Spleen (tissue), 11 donors: ENCODE data around the gene MSI2. TPM values are rescaled to one million over a fixed set of nuclear protein-coding genes. Genes with fewer than 3 reads are reported as not detected.

ENCODE experiments used
- DNase-seq: peaks from one replicate; pipeline ENCODE4 v3.0.0-alpha.2; 2020
- H3K27ac ChIP-seq, 8 donors: fragments of 200-600 bp; sonication (generic) in 7 of 8; 1 replicate in 4 of 8; 2 replicates in 4 of 8; pipeline versions ENCODE4 v1.5.0 to v1.8.0; 2016 to 2021; ENCODE audit warnings: inconsistent platforms in 4 of 8, mild to moderate bottlenecking in 4 of 8, moderate library complexity in 1 of 8
- H3K27me3 ChIP-seq, 7 donors: fragments of 200-600 bp; sonication (generic) in 6 of 7; replicated peaks in 1 of 7; 1 replicate in 4 of 7; 2 replicates in 3 of 7; pipeline versions ENCODE4 v1.5.0 to v1.8.0; 2016 to 2021; ENCODE audit warnings: inconsistent platforms in 3 of 7, mild to moderate bottlenecking in 1 of 7
- H3K36me3 ChIP-seq, 6 donors: fragments of 200-600 bp; sonication (generic) in 5 of 6; 1 replicate in 4 of 6; 2 replicates in 2 of 6; pipeline versions ENCODE4 v1.5.0 to v1.8.0; 2016 to 2021; ENCODE audit warnings: inconsistent platforms in 2 of 6
- H3K4me1 ChIP-seq, 6 donors: fragments of 200-600 bp; sonication (generic) in 5 of 6; 1 replicate in 3 of 6; 2 replicates in 3 of 6; pipeline versions ENCODE4 v1.5.0 to v1.8.0; 2016 to 2021; ENCODE audit warnings: inconsistent platforms in 3 of 6
- H3K4me3 ChIP-seq, 8 donors: fragments of 200-600 bp; sonication (generic) in 7 of 8; 1 replicate in 4 of 8; 2 replicates in 4 of 8; pipeline versions ENCODE4 v1.5.0 to v1.8.0; 2016 to 2021; ENCODE audit warnings: inconsistent platforms in 4 of 8, mild to moderate bottlenecking in 4 of 8, moderate library complexity in 2 of 8
- H3K9me3 ChIP-seq, 8 donors: fragments of 200-600 bp; sonication (generic) in 7 of 8; 1 replicate in 4 of 8; 2 replicates in 4 of 8; pipeline versions ENCODE4 v1.5.0 to v1.8.0; 2016 to 2021; ENCODE audit warnings: inconsistent platforms in 4 of 8
- POLR2A ChIP-seq, 3 donors: fragments of 450-650 bp; IDR thresholded peaks; one replicate each; pipeline ENCODE4 v1.5.1; 2017; ENCODE audit warnings: antibody characterized with exemption in 3 of 3, mild to moderate bottlenecking in 1 of 3
- POLR2AphosphoS5 ChIP-seq, 3 donors: sonication (generic); formaldehyde crosslinking; IDR thresholded peaks; one replicate each; pipeline ENCODE4 v1.5.1; 2017; ENCODE audit warnings: antibody characterized with exemption in 3 of 3
- WGBS, 5 donors: extraction: QIAGEN DNeasy Blood & Tissue Kit in 3 of 5; methylation state at CpG; one replicate each; pipeline versions ENCODE4 v1.1.5 to v1.1.7; 2013 to 2018; 5-methylcytosine and 5-hydroxymethylcytosine counted together
- intact Hi-C: fragments of 100-400 bp; cut with DNase I; formaldehyde crosslinking; loops from one replicate; pipeline ENCODE4 v1.15.0; 2023; ENCODE audit warnings: low total_unique reads
- polyA plus RNA-seq, 3 donors: library from polyadenylated mRNA; stranded (reverse); fragments of 200-250 nt; gene quantifications; one replicate each; pipeline ENCODE4 v1.2.1, GENCODE V29; 2013
- total RNA-seq, 7 donors: library from RNA; depleted of rRNA in 3 of 7; stranded (reverse); fragments of >200 nt in 3 of 7; fragmentation: NEBNext Ultra II Directional in 4 of 7; extraction: Animal tissue kit (Norgen Biotek cat#: 25700) in 4 of 7; gene quantifications; one replicate each; pipeline versions ENCODE4 v1.1.0 to v1.2.1, GENCODE V29; 2016 to 2021
- TF ChIP-seq, protein P1 (sequence below), 11 experiments: fragments of 200-600 bp in 7 of 11; fragments of 450-650 bp in 4 of 11; sonication (generic) in 4 of 11; IDR thresholded peaks in 8 of 11; conservative IDR thresholded peaks in 3 of 11; 1 replicate in 7 of 11; 2 replicates in 4 of 11; pipeline versions ENCODE4 v1.4.0 to v1.8.0; 2016 to 2021; ENCODE audit warnings: antibody characterized with exemption in 11 of 11, inconsistent platforms in 4 of 11, mild to moderate bottlenecking in 1 of 11
- donor health status: healthy with polysubstance abuse.
- donor health status: DM: no; HTN: no; CAD: no; lungs with moderate emphysema.
- donor health status: DM: no; HTN: no; CAD: no.
- donor health status: Bipolar disorder and iron deficiency.
- donor health status: healthy.
- donor health status: DM: no; HTN: no; CAD: no.
- donor health status: DM: yes; HTN: yes; CAD: no.

Gene MSI2
- total and polyA plus RNA-seq, 10 donors = 9.8 to 131 (median 64.7) TPM

DNA sequence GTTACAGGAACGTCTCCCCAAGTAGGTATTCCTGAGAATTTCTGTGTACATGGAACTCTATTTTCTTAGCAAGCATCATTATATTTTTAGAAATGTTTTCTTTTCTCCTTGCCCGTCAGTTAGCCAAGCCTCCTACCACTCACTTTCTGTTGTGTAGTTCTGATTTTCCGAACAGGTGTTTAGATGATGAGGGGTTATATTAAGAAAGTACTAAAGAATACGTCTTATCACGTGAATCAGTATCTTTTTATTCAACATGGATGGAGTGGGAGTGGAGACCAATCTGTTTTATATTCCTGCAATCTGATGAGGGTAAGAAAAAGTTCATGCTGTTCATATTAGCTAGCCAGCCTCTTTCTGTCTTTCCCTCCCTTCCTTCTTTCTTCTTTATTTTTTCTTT is 29.4 kb downstream of the MSI2 start:
- peaks cover 24 to 80% (median 40%) of the 10 kb centered on the region in 6 donors for H3K4me1 ChIP-seq
- H3K4me3 ChIP-seq = peak overlapping the region in 2 of 8 donors; percentile 7 to 33
- peaks cover 0 to 26% (median under 1%) of the 10 kb centered on the region in 6 donors for H3K36me3 ChIP-seq
- no peaks in the 10 kb centered on the region for H3K9me3 ChIP-seq
- H3K27ac ChIP-seq = peak overlapping the region in 5 of 8 donors; percentile 30 to 62 (median 51)
- intact Hi-C loops = no loop called here
- WGBS, 5 donors = 32 to 49% (median 48%) methylated on average over 5 of the region's 5 CpGs
- no peaks in the 10 kb centered on the region for H3K27me3 ChIP-seq
- TF ChIP-seq POLR2AphosphoS5 (IDR thresholded peaks at IDR 0.05) = no peak
- no peak for DNase-seq

GRCh38 chr17:57286399-57287105 is 30.2 kb downstream of the MSI2 start:
- Histone ChIP-seq H3K4me1 (peaks cover 23 to 72% (median 37%) of the 10 kb centered on the region in 6 donors), H3K27ac (peak overlapping the region in 2 of 8 donors; percentile 23 to 56), H3K27me3 (no peaks in the 10 kb centered on the region), H3K9me3 (no peaks in the 10 kb centered on the region), H3K4me3 (no peak overlapping the region), H3K36me3 (peaks cover 0 to 26% (median 3%) of the 10 kb centered on the region in 6 donors)
- TF ChIP-seq, protein P1, sequence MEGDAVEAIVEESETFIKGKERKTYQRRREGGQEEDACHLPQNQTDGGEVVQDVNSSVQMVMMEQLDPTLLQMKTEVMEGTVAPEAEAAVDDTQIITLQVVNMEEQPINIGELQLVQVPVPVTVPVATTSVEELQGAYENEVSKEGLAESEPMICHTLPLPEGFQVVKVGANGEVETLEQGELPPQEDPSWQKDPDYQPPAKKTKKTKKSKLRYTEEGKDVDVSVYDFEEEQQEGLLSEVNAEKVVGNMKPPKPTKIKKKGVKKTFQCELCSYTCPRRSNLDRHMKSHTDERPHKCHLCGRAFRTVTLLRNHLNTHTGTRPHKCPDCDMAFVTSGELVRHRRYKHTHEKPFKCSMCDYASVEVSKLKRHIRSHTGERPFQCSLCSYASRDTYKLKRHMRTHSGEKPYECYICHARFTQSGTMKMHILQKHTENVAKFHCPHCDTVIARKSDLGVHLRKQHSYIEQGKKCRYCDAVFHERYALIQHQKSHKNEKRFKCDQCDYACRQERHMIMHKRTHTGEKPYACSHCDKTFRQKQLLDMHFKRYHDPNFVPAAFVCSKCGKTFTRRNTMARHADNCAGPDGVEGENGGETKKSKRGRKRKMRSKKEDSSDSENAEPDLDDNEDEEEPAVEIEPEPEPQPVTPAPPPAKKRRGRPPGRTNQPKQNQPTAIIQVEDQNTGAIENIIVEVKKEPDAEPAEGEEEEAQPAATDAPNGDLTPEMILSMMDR (IDR thresholded peaks at IDR 0.05 in 8 of 11, conservative IDR thresholded peaks at IDR 0.05 in 3 of 11) = no peak
- TF ChIP-seq POLR2AphosphoS5 (IDR thresholded peaks at IDR 0.05) = no peak
- no peak for TF ChIP-seq POLR2A (IDR thresholded peaks at IDR 0.05)
- no peak for DNase-seq
- WGBS, 5 donors = 75 to 85% (median 83%) methylated on average over 17 of the region's 17 CpGs
- intact Hi-C loops = no loop called here

DNA sequence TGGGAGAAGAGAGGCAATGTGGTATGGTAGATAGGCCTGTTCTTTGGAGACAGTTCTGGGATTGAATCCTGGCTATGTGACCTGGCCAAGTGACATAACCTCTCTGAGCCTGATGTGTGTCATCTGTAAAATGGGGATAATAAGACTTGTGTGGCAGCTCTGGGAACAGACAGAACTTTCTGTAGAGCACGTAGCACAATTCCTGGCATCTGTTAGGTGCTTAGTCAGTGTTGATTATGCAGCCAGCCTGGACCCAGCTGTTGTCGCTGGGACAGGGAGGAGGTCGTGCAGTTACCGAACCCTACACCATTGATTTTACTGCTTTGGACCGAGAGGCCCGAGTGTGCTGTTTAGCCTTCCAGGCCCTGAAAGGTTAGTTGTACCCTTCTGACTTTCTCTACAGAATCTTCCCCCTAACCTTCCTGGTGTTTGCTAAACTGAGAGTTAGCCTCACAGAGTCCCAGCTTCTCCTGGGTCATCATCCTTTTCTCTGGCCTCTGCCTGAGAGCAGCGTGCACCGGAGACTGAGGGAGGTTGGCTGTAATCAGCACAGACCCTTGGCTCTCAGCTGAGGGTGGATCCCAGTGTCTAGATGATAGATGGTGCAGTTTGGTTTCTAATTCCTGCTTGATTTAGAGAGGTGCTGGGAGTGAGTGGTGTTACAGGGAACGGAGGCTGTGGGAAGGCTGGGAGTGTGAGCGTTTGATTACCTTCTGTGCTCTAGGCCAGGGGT is 31.9 kb downstream of the MSI2 start:
- no peak for DNase-seq
- intact Hi-C loops = no loop called here
- TF ChIP-seq POLR2A (IDR thresholded peaks at IDR 0.05) (no peak), POLR2AphosphoS5 (IDR thresholded peaks at IDR 0.05) (no peak)
- TF ChIP-seq, protein P1 (IDR thresholded peaks at IDR 0.05 in 8 of 11, conservative IDR thresholded peaks at IDR 0.05 in 3 of 11) = no peak
- peaks cover 0 to 36% (median 3%) of the 10 kb centered on the region in 6 donors for H3K36me3 ChIP-seq
- H3K27ac ChIP-seq = no peak overlapping the region
- WGBS, 5 donors = 67 to 80% (median 69%) methylated on average over 10 of the region's 10 CpGs
- peaks cover 17 to 63% (median 31%) of the 10 kb centered on the region in 6 donors for H3K4me1 ChIP-seq
- H3K9me3 ChIP-seq = no peaks in the 10 kb centered on the region
- no peak overlapping the region for H3K4me3 ChIP-seq
- H3K27me3 ChIP-seq = no peaks in the 10 kb centered on the region

DNA sequence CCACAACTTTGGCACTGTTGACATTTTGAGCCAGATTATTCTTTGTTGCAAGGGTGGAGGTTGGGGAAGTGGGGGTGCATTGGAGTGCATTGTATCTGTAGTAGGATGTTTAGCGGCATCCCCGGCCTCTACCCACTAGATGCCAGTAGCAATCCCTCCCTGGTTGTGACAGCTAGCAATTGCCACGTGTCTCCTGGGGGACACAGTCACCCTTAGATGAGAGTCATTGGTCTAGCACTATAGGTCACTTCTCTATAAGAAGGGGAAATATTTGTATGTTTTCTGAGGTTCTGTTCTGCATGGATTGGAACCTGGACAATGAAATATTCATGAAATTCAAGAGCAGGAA is 32.4 kb downstream of the MSI2 start:
- WGBS, 5 donors = 43 to 55% (median 54%) methylated on average over 3 of the region's 3 CpGs
- no peak for DNase-seq
- no peak overlapping the region for H3K4me3 ChIP-seq
- H3K4me1 ChIP-seq = peaks cover 17 to 62% (median 31%) of the 10 kb centered on the region in 6 donors
- intact Hi-C loops = no loop called here
- no peaks in the 10 kb centered on the region for H3K27me3 ChIP-seq
- H3K36me3 ChIP-seq = peaks cover 0 to 38% (median 3%) of the 10 kb centered on the region in 6 donors
- no peaks in the 10 kb centered on the region for H3K9me3 ChIP-seq
- TF ChIP-seq POLR2AphosphoS5 (IDR thresholded peaks at IDR 0.05) = no peak
- TF ChIP-seq POLR2A (IDR thresholded peaks at IDR 0.05) = no peak
- TF ChIP-seq, protein P1 (IDR thresholded peaks at IDR 0.05 in 8 of 11, conservative IDR thresholded peaks at IDR 0.05 in 3 of 11) = no peak
- H3K27ac ChIP-seq = no peak overlapping the region
